Brain pericyte (primary cell): ENCODE measurements around the gene PTPRG.

Experiments used
- DNase-seq: peaks from one replicate; pipeline ENCODE4 v3.0.0-alpha.2; 2012; ENCODE audit warnings: low read depth, low spot score

PTPRG gene

GRCh38 chr3:61926923-61927322, 365.6 kb downstream of the PTPRG start:
- no peak for DNase-seq

DNA sequence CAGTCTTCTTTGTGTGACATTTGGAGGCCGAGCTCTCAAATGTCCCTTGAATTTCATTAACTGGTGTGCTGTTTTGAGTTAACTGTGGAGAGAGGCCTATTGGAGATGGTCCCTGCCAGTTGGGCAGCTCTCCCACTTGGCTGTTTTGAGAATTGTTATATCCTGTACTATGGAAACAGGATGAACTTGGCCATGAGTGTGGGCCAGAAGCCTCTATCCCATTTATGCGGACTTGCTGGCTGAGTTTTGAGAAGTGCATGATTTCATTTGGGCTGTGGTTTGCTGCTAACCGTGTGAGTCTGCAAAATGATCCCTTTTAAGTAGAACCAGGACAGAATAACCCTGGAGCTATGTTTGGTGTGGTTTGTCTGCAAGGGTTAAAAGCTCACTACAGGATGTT, 366.0 kb downstream of the PTPRG start:
- no peak for DNase-seq

DNA sequence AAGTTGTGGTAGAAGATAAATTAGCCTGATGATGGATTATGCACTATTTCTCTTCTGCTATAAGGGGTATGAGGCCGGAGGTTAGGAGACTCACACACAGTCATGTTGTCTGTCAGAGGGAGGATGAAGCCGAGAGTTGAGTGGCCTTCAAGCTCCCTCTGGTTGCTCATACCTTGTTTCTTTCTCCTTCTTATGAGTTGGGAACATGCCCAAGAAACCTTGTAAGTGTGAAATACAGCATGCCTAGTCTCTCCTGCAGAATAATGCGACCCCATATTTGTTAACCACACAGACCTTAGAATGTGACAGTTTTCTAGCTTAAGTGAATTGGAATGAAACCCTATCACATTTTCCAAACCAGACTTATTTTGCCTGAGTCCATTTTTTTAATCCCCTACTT, 366.7 kb downstream of the PTPRG start:
- DNase-seq: no peak

DNA sequence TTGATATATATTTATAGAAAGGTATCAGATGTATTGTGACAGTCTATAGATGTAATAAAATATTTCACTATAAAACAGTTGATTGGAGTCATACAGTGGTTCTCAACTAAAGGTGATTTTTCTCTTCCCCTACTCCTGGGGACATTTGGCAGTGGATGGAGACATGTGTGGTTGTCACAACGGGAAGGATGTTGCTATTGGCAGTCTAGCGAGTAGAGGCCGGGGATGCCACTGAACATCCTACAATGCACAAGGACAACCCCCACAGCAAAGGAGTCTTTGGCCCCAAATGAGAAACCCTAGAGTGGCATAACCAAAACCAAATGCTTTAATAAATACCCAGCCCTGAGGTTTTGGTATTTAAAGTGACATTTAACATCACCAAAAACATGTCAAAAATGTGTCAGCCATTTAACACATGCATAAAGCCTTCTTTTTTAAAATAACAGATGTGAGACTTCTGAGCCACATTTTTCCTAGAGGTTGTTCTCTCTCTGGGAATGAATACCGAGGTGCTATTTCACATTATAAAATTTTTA, 367.5 kb downstream of the PTPRG start:
- no peak for DNase-seq

- DNase-seq: no peak
Measured at GRCh38 chr3:61929617-61930016, 368.2 kb downstream of the PTPRG start.

GRCh38 chr3:61932499-61932898, 371.1 kb downstream of the PTPRG start:
- DNase-seq: no peak

DNA sequence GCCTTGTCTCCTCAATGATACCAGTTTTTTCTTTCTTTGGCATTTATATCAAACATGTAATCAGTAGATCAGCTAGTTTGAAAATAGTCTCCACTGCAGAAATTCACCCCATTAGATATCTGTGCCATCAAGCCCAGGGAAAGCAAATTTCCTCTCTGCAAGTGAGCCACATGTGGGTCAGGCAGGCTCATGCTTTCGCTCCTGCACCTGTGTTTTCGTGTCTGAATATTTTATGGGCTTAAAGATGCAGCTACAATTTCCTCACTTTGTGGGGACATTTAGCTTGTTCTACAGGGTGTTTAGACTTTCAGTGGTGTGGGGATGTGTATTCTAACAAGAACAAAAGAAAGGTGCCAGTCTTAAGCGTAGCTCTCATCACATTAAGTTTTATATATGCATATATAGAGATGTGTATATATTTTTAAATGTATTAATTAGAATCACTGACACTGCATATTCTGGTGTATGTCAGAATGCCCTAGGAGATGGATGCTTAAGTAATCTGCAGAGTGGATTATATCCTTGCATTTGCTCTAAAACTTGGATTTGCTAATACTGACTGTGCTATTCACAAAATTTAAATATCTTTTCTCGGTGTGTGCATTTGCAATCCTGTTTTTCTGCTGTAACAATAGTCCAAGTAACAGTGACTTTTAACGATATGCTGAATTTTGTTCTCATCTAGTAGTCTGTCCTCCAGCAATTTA, 372.6 kb downstream of the PTPRG start:
- no peak for DNase-seq

GRCh38 chr3:61934505-61934871, 373.1 kb downstream of the PTPRG start:
- DNase-seq: no peak

DNA sequence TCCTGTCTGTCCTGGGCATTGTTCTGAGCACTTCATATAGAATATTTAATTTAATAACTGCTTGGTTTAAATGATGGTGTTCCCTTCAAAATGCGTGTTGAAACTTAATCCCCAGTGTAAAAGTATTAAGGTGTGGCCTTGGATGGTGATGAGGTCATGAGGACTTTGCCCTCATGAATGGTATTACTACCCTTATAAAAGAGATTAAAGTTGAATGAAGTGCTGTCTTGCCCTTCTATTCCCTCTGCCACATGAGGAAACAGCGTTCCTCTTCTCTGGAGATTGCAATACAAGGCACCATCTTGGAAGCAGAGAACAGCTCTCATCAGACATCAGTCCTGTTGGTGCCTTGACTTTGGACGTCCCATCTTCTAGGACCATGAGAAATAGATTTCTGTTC, 374.4 kb downstream of the PTPRG start:
- no peak for DNase-seq

DNA sequence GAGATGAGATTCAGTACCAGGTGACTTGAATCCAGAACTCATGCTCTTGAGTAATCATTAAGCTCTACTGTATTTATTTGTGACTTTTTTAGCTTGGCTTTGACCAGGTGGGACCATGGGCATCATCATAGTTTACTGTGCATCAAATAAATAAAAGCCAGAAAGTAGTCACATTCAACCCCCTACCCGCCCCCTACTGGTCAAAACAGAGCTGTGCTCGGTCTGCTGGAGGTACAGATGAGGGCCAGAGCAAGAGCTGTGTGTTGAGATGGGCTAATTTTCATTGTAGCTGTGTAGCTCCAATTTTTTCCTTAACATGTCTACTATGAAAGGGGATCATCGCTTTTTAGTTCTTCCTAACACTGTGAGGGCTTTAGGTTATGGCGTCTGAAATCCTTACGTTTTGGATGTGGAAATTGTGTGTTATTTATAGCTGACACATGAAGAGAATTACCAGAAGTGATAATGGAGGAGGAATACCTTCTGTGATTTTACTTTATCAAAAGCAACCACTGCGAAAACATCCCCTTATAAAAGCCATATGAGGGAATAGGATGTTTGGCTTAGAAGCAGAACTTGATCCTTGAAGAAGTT, 375.1 kb downstream of the PTPRG start:
- DNase-seq: no peak

DNA sequence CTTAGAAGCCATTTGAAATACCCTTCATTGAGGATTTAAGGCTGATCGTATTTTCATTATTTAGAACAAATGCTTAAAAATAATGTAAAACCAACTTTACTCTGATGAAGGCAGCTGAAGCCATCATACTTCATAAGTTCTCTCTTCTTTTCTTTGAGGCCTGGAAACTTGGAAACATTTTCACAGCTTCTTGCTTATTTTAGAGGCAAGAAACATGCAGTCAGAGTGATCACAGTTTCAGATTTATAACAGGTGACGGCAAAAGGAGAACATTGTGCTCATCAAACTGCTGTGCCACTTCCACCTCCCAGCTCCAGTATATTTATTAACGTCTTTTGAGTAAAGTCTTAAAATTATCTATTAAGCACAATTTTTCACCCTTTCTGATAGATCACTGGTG, 376.1 kb downstream of the PTPRG start:
- no peak for DNase-seq

DNA sequence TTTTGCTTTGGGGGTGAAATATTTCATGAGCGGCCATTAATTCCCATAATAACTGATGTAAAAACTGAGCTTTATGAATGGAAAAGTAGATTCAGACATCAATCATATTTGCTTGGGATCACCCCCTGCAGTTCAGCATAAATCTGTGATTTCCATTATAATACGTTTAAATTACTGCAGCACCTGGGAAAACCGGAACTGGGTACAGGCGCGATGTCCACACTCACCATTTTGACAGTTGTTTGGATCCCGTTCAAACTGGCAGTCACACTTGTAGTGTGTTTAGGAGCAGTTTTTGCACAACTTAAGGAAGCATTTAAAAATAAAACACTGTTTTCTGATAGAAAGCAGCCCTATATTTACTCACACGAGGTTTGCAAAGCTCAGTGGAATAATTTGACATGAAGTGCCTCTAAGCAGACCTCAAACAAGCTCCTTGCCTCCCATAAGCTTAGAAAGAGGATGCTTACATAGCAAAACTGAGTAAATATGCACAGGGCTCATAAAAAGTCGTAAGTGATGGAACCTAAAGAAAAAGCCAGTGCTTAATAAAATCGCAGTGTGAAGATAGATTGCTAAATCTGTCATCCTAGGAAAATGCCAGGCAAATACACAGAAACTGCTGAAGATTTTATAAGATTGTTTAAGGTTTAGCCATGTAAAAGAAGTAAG, 377.6 kb downstream of the PTPRG start:
- no peak for DNase-seq

DNA sequence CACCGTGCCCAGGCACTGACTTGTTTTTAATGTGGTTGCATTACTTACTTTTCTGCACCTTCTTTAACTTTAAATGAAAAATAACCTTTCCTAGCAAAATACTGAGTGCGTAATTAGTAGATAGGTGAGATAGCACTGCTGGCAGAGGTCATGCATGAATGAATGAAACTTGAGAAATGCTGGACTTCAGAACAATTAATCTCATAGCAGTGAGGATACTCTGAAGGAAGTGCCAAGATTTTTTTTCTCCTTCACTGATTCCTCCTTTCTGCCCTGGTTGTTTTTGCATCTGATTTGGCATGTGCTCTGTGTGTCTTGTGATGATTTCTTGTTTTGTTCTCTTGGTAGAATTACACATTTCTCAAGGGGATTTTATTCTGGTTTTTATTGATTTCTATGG, 378.9 kb downstream of the PTPRG start:
- DNase-seq: no peak

DNA sequence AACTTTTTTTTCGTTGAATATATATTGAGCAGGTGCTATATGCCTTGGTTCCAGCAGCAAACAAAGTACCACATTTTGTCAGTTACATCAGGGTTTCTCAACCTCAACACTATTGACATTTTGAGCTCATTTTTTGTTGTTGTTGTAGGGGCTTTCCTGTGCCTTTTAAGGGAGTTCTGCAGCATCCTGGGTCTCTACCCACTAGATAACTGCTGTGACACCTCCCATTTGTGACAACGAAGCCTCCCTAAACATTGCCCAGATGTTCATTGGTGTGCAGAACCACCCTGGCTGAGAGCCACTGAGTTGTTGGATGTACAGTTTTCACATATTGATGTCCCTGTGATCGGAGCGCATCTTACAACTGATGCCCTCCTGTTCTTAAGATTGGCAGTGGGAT, 382.6 kb downstream of the PTPRG start:
- DNase-seq: no peak

DNA sequence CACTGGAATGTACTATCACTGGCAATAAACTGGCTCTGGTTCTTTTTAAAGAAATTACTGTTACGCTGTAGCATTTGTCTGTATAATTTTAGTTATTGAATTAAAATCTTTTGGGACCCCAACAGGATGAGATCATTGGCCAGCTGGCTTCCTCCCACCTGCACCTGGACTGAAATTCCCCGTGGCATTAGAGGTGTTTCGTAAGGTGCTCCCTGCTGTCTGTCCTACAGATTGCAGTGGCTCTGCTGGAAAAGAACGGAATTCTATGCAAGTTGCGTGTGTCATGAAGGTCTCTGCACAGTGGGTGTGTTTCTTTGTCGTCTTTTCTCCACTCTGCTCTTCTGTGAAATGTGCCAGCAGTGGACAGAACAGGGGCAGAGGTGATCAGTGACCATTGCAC, 383.4 kb downstream of the PTPRG start:
- no peak for DNase-seq

DNA sequence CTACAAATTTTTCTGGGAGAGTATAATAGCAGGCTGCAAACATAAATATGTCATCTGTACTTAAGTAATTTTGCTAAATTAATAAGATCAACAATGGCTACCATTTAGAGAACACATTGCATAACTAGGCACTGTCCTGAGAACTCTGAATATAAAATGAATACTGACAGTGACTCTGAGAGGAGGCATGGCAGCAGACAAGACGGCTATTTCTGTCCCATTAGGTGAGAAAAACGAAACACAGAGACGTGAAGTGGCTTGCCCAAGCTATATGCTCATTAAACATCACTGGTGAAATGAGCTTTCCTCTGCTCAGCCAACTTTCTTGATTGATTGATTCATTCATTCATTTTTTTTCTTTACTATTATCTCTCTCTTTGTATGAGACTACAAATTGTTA, 384.3 kb downstream of the PTPRG start:
- no peak for DNase-seq

GRCh38 chr3:61946570-61947324, 385.4 kb downstream of the PTPRG start:
- DNase-seq: no peak

DNA sequence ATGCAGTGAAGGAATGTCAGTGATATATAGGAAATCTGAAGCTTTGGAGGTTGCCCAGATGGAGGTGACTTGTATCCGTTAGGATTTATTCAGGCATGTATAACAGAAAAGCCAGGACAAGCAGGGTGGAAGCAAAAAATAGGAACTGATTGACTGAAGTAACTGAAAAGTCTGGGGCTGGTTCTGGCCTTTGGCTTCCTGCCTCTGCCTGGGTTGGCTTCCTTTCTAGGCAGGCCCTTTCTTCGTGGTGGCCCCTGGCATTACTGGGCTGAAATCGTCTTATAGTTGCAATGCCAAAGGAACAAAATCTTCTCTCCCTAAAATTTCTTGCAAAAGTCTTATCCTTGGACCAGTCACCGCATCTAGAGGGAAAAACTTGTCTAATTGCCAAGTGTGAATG, 386.1 kb downstream of the PTPRG start:
- no peak for DNase-seq

DNA sequence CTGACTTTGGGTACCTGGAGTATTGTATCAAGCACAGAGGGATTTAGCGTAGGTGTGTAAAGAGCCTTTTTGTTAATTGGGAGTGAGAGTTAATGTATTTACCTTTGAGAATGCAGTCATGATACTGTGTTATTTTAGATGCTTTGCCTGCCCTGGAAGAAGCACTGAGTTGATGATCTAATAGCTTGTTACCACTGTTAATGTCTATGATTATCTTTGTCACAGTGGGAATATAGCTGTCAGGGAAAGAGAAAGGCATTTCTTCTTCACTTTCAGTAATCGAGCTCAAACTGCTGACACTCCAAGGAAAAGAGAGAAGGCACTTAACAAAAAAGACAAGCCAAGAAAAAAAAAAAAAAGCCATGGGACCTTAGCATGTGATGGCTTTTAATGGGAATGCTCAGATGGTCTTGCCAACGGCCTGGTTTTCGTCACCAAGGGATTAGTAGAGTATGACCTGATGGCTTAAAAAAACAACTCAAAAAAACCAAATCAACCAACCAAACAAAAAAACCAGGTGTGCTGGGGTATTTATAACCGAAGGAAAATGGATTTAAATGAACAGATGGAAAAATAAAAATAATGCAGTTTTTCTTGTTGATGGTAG, 387.4 kb downstream of the PTPRG start:
- no peak for DNase-seq

- peak; percentile 17 for DNase-seq
Measured at GRCh38 chr3:61954097-61954540, 392.7 kb downstream of the PTPRG start.

DNA sequence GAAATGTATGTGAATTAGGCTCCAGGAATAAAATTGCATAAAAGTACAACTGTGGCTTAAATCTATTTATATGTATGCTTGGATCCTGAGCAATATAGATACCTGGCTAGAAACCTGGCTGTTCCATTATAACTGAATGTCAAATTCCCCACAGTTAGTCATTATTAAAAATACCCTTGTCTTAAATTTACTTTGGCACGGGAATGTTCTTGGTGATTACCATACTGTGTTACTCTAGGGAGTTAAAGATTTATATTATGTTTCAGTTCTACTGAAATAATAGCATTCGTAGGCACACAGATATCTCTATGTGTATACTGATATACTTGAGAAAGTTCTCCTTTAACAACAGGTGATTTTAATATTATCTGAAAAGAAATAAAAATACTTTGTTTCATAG, 394.1 kb downstream of the PTPRG start:
- DNase-seq: no peak

DNA sequence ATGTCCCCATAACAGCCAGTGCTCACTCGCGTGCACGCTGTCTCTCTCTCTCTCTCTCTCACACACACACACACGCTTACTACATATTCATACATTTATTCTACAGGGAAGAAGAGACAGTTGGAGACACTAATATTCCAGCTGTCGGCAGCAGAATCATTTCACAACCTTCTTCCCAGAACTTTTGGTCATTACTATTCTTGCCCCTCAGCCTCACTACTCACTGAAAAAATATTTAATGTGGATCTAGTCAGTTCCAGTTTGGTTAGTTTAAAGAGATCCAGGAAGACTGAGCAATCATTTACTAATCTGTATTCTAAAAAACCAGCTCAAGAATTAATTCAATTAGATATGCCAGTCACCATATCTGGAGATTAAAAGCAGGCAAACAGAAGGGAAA, 394.9 kb downstream of the PTPRG start:
- no peak for DNase-seq
